22Rv1 (cell line): ENCODE data around the gene GALR3.

Experiments
- ZFX ChIP-seq: fragments of 450-650 bp; IDR thresholded peaks from 2 replicates; pipeline ENCODE4 v1.6.1; 2017; ENCODE audit warnings: antibody characterized with exemption, borderline replicate concordance
- TF ChIP-seq, protein P1 (sequence below): fragments of 450-650 bp; IDR thresholded peaks from 2 replicates; pipeline ENCODE4 v1.5.1; 2017; ENCODE audit warnings: mild to moderate bottlenecking

- TF ChIP-seq, protein P1, sequence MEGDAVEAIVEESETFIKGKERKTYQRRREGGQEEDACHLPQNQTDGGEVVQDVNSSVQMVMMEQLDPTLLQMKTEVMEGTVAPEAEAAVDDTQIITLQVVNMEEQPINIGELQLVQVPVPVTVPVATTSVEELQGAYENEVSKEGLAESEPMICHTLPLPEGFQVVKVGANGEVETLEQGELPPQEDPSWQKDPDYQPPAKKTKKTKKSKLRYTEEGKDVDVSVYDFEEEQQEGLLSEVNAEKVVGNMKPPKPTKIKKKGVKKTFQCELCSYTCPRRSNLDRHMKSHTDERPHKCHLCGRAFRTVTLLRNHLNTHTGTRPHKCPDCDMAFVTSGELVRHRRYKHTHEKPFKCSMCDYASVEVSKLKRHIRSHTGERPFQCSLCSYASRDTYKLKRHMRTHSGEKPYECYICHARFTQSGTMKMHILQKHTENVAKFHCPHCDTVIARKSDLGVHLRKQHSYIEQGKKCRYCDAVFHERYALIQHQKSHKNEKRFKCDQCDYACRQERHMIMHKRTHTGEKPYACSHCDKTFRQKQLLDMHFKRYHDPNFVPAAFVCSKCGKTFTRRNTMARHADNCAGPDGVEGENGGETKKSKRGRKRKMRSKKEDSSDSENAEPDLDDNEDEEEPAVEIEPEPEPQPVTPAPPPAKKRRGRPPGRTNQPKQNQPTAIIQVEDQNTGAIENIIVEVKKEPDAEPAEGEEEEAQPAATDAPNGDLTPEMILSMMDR: no peak
- TF ChIP-seq ZFX: no peak
Measured at GRCh38 chr22:37778370-37779009, 44.7 kb upstream of the GALR3 start.
